Epidermal melanocyte (primary cell): ENCODE results near the gene TPPP3.
A peak's percentile ranks its signal among the peaks of the same experiment; 100 is the strongest.

ENCODE experiments used
- DNase-seq: peaks from one replicate; pipeline ENCODE4 v3.0.0; 2011; ENCODE audit warnings: low spot score; ENCODE audit not compliant: insufficient read length

TPPP3 gene

DNA sequence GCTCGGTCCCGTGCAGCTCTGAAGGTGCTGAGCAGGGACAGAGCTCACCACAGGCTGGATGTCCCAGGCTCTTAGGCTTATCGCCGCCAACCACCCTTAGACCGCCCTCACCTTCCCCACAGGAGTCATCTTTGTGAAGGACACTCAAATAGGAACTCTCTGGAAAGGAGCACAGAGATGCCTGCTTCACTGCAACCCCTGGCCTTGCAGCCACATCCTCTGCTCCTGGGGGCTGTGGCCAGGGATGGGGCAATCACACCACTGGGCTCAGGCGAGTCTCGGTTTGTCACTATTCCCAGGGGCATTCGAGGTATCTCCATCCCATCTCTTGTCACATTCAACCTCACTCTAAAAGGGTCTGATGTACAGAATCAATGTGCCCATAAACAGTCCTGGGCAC is 12.0 kb upstream of the TPPP3 start:
- no peak for DNase-seq

DNA sequence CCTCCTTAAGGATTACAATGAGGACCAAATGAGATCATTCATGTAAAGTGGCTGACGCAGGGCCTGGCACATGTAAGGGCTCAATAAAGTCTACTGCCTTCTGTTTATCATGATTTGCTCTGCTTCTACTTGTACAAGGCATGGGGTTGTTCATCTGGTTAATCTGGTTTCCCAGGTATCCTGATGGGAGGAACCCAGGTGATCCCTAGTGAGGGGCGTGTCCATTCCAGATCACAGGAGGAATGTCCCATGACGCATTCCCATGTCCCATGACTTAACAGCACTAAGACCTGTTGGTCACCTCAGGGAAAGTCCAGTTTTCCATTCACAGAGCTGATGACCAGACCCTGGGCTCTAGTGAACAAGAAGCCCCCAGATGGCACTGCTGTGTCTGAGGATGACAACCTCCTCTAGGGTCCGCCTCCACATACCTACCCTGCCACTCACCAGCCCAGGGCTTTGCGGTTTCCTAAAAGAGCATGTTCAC is 11.5 kb upstream of the TPPP3 start:
- no peak for DNase-seq

DNA sequence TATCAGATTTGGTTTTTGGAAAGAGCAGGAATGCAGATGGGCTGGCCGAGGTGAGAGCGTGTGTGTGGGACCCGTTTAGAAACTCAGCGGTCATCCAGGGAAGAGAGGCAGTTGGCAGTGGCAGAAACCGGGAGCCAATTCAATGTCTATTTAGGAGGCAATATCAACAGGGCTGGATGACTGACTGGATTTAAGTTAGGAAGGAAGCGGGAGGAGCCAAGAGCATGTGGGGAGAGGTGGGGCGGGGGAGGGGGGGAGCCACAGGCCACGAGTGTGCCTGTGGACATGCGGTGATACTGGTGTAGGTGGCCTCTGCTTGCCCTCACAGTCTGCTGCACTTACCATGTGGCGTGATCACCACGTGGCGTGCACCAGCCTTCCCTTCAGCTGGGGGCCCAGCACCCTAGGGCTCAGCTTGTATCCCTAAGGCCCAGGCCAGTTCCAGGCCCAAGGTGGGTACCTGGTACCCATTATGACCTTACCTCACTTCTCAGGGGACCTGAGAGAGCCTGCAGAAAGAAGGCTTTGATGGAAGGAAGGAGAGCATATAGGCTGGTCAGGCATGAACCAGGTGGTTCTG is 10.8 kb upstream of the TPPP3 start:
- no peak for DNase-seq

DNA sequence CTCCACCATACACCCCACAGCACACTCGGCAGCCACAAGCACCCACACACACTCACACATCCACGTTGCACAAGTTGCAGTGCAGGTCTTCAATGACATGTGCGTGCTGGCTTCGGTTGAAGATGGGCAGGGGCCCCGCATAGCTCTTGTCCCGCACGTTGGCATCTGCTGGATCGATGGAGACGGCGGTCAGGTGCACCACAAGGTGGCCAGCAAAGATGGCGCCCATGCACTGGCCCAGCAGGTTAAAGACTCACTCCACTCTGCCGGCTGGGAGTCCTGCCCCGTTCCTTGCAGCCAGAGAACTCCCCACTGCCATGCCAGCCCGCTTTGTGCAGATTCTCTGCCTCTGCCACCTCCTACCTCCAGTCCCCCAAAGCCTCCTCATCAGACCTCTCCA is 7.6 kb upstream of the TPPP3 start:
- DNase-seq: no peak

DNA sequence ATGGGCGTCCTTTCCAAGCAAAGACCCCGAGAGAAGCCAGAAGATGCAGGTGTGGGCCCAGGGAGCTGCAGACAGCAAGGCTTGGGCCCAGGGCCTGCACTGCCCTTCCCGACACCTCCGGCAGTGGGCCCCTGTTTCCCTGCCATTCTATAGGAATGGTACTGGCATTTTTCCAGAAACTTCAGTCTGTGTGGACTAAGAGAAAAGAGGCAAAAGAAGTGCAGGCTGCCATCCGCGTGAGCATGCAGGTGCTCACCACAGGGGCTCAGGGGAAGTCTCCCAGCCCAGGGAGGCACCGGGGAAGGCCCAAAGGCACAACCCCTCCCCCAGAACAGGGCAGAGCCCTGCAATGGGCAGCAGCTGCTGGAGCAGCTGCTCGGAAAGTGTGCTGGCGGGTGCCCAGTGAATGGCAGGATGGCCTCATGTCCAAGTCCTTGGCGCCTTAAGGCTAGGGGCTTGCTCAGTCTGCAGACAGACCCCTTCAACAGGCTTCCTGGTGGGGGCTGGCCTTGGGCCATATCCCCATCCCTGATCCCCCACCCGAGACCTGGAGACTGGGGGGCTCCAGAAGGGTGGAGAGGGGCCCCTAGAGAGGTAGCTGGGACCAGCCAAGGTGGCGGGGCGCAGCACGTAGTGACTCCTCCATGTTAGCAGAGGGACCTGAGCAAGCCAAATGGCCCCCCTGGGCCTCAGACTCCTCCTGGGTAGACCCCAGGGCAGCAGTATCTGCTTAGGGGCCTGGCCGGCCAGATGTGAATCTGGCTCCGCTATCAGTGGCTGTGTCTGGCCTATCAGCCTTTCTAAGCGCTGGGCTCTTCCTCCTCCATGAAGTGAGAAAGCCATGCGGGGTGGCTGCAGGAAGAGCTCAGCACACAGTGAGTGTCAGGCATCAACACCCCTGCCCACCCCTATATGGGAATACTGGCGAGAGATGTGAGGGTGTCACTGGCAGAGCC is 6.7 kb upstream of the TPPP3 start:
- DNase-seq: no peak

DNA sequence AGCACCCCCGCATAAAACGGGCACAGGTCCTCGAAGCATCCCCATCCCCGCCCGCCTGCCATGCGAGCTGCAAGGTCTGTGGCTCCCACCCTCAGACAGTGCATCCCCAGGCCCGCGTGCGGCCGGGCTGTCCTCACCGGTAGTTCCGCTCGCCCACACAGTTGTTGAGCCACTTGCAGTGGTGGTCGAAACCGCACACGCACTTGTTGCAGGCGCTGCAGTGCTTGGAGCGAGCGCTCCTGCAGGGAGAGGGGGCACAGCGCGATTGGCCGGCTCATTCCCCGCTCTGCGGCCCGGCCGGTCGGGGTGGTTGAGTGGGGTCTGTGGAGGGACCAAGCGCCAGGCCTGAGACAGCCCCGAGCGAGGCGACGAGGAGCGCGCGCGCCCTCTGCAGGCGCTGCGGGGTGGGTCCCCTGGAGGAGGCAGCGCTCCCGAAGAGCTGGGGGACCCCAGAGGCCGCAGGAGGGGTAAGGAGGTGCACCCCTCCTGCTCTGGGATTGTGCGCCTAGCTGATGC is 6.0 kb upstream of the TPPP3 start:
- DNase-seq: no peak

DNA sequence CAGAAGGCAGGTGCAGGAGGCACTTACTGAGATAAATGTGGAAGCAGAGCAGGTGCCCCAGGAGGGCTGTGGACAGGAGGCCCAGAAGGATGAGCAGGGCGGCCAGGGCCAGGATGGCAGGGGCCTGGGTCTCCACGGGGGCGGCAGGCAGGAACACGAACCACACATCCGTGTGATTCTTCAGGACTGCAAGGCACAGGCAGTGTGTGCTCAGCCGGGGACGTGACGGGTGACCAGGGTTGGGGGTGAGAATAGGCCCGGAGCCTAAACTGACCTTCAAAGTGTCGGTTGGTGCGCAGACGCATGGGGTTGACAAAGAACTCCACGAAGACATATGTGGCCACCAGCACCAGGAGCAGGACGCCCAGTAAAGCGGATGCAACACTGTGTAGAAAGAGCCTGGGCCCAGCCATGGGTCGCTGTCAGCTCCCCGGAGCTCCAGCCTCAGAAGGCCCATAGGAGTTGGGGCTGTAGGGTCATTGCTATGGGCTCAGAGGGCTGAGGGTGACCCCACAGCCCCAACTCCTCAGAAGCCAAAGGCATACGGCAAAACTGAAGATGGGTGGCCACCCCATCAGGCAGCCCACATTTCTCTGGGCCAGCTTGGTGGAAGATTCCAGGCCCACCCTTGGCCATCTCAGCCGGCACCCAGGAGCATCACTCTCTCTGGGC is 5.4 kb upstream of the TPPP3 start:
- DNase-seq: no peak

DNA sequence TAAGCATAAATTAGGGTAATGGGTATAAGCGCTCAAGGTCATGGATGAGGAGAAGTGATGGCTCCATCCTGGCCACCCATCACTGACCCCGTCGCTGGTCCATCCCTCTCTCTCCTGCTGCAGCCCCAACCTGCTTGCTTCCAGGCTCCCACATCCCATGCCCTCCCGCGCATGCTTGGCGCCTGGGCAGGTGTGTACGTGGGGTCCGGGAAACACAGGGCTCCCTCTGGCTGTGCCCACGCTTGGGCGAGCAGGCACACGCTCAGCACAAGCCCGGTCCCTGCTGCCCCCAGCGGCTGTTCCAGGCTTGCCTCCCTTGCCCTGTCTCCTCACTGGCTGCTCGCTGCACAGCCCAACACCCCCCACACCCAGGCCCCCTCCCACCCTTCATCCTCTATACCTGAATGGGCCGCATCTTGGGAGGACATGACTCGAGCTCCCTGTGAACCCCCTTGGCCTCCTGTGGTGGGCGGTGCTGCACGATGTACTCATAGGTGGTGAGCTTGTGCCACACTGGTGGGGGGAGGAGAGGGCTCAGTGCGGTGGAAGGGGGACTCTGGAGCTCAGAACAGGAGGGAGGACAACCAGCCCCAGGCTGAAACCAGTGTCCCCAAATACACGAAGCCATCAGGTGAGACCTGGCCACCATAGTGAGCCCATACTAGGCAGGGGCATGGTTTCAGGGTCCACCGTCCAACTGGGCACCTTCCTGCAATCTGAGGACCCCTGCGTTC is 4.7 kb upstream of the TPPP3 start:
- DNase-seq: no peak

DNA sequence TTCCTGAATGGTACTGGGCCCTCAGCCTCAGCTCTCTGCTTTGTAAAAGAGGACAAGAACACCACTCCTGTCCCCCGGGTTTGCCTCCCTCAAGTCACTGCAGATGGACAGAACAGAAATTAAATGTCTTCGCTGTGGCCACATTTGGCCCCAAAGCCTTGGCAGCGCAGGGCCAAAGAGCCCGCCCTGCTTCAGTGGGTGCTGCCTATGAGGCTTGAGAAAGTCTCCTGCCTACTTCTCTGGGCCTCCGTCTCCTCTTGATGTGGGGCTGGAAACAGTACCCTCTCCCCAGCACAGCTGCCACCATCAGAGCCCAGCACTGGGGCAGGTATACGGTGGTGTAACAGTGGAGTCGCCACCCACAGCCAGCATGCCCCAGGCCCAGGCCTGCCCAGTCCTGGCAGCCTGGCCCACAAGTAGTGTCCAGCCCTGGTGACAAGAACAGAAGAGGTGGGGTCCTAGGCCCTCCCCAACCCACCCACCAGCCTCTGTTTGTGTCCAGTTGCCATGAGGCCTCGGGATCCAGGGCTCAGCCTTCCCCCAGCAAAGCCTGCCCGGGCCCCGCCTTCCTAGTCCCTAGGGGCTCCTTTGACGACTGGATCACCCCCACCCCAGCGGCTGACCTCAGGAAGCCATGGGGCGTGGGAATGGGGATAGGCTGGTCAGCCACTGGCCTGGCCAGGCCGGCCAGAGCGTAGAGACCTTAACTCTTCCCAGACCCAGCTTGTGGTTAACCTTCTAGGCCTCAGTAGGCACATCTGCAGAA is 3.9 kb upstream of the TPPP3 start:
- DNase-seq: no peak

DNA sequence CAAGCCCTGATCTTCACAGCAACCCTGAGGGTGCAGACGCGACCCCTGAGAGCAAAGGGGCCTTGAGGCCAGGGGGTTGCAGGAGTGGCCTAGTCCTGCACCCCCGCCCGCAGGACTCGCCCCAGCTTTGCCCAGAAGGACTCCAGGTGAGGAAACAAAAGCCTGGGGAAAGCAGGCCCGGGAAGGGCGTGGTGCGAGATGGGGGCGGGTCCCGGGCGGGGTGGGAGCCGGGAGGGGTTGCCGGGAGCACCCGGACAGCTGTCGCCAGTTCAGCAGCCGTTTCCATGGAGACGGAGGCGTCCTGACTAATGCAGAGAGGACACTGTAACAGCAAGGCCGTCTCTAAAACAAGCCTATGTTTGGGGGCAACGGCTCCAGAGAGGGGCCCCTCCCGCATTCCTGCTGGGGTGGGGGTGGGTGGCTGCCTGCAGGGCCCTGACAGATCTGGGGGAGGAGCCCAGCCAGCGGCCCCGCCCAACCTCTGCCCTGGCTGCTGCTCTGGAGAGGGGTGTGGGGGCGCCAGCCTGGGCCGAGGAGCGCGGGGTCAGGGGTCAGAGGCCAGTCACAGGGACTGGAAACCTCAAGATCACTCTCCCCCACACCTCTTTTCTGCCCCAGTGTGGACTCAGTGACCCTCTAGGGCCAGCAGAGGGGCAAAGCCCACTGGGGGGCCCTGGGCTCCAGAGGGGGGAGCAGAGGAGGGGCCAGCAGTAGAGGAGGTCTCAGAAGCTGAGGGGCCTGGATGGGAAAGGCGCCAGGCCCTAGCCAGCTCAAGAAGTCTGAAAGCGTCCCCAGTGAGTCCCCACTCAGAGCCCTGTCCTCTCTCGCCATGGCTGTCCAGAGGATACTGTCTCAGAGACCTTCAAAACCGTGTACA is 3.1 kb upstream of the TPPP3 start:
- peak; percentile 16 for DNase-seq

DNA sequence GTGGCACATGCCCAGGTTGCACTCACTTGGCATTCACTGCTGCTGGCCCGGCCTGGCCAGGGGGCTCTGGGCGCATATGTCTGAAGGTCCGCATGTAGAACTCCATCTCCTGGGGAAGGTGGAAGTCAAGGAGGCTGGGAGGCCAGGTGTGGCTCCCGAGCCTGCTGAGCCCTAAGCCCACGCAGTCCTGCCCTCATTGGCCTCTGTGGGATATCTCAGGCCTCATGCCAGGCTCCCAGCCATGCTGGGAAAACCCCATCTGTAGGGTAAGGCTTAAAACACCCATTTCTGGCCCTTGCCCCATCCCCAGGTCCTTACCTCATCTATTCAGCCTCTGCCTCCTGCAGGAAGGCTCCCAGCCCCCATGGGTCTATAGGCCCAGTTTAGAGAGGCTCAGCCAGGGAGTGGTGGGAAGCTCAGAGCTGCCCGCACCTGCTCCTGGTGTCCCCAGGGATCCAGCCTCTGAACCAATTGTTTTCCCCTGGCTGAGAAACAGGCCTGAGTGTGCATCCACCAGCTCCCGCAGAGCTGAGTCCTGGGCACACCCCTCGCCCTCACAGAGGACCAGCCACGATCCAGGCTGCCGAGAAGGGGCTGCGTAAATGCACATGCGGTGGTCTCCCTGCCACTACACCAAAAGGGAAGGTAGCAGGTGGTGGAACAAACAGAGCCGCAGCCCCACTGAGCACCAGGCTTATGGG is 2.3 kb upstream of the TPPP3 start:
- peak; percentile 3 for DNase-seq

DNA sequence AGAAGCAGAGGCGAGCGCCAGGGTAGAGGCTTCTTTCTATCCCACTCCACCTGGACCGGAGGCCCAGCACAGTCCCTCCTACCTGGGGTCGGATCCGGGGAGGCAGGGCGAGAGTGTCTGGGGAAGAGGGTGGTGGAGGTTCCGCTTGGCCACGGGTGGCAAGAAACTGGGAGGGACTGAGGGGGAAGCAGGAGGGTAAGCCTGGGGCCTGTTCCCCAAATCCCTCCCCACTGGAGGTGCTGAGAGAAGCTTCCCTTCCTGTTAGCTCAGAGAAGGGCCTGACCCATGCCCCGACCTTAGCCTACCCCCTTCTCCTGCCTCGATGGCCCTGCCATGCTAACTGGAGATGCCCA is 1.8 kb upstream of the TPPP3 start:
- peak; percentile 4 for DNase-seq

DNA sequence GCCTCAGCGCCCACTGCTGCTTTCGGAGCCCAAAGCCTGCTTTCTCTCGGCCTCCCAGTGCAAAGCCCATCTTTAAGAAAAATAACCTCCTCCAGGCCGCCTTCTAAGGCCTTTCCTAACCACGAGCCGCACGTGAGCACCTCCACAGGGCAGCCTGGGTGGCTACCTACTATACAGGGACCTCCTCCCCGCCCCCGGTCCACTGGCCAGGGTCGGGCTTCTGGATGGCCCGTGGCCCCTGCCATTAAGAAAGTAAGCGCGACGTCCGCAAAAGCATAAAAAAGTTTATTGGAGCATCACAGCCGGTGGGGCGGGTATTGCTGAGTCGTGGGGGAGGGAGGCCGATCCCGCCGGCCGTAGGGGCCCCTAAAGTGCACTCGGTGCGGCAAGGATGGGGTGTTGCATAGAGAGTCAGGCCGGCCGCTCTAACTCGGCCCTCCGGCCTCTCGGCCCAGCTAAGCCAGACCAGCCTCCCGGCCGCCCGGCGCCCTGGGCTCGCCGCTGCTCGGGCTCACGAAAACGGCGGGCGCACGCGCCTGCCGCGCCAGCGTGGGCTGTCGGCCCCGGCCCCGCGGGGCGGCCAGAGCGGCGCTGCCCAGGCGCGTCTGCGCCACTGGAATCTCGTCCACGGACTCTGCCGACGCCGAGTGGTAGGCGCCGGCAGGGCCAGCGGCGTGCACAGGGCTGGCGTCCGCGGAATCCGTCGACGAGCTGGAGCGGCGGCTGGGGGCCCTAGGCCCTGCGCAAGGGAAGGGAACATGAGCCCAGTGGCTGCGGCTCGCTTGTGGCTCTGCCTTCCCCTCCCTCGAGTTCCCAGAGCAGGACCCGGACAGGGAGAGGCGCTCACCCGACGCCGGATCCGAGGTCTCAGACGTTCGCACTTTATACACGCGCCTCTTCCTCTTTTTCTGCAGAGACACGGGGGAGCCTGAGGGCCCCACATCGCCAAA is 1.1 kb upstream of the TPPP3 start:
- DNase-seq: peak; percentile 12

DNA sequence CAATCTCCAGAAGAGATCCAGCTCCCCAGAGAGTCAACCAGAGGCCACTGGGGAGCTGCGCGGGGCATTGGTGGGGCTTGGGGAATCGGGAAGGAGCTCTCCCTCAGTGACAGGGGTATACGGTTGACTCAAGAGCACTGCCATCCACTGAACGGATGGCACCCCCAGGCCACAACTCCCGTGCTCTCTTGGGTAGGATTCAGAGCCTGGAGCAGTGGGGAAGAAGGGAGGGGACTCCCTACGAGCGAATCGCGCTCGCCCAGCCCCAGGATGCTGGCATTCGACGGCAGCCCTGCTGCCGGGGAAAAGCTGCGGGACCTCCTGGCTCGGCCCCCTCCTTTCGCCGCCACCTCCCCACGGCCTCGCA is 473 bp upstream of the TPPP3 start:
- DNase-seq: peak; percentile 25

DNA sequence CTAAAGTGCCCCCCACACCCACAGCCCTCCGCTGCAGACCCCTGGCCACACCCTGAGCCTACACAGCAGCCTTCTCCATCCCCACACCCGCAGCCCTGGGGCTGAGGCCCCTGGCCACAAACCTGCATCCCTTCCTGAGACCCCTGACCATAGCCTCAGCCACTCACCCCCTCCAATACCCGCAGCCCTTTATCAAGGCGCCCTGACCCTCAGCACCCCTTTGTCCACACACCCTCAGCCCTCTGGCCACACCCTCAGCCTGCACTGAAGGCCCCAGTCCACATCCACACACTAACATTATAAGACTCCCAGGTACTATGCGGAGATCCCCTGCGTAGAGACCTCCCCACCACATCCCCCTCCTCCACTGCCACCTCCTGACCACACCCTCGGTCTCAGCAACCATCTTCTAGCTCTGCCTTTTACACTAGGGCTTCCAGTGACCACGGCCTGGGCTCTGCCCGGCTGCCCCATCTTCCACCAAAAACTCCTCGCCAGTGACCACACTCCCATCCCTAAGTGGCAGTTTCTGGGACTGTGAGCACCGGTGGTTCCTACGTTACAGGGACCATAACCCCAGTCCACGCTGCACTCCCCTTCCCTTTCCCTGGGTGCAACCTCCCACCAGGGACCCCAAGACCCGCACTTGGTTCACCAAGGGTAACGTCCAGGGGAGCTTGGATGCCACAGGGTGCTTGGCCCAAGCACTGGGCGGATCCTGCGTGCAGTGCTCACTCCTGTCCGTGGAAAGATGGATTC is 818 bp downstream of the TPPP3 start:
- DNase-seq: no peak

DNA sequence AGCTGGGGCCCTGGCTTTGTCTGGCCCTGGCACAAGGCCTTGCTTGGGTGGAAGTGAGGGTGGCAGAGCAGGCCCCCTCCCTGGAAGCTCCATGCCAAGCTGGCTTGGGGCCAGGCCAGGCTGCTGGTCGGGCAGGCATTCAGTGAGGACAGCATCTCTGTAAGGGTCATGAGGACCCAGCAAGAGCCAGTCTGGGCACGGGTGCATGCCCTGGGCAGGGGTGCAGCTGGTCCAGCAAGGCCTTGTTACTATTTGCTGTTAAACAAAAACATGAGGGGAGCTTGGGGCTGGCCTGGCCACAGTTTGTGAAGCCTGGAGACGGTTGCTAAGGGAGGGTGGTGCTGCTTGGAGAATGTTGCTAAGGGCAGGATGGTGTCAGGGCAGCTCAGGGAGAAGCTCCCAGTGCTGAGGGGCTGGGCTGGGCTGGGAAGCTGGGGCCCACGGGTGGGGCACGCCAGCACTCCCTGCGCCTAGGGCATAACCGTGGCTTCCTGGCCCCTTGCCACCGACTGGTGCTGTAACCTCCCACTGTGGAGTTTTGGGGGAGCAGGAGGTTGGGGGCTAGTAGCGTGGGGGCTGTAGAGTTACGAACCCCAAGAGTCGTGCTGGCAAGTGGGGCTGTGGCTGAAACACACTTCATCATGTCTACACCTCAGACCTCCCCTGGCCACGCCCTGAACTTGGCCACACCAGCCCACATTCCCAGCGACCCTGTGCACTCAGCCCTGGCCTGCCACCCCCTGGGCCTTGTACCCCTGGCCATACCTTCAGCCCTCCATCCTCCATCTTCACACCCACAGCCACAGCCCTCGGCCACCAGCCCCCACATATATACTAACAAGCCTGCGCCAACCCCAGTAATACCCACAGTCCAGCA is 1.6 kb downstream of the TPPP3 start:
- peak; percentile 9 for DNase-seq
